ENCODE results near the gene PELO. TPM values are rescaled to one million over a fixed set of nuclear protein-coding genes. Genes with fewer than 3 reads are reported as not detected.
"Not testable (repeated sequence)": the region's sequence is repeated elsewhere in the genome, so short reads cannot be mapped to it uniquely, and the experiment has no call there.

Gene PELO, protein sequence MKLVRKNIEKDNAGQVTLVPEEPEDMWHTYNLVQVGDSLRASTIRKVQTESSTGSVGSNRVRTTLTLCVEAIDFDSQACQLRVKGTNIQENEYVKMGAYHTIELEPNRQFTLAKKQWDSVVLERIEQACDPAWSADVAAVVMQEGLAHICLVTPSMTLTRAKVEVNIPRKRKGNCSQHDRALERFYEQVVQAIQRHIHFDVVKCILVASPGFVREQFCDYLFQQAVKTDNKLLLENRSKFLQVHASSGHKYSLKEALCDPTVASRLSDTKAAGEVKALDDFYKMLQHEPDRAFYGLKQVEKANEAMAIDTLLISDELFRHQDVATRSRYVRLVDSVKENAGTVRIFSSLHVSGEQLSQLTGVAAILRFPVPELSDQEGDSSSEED
- polyA plus RNA-seq (2014; cell fraction: cytosol; rRNA removed), result 18.6 and 23.2 TPM in 2 replicates
- 13.3 and 13.7 TPM in 2 replicates for polyA plus RNA-seq (2014; cell fraction: nucleus; rRNA removed)

DNA sequence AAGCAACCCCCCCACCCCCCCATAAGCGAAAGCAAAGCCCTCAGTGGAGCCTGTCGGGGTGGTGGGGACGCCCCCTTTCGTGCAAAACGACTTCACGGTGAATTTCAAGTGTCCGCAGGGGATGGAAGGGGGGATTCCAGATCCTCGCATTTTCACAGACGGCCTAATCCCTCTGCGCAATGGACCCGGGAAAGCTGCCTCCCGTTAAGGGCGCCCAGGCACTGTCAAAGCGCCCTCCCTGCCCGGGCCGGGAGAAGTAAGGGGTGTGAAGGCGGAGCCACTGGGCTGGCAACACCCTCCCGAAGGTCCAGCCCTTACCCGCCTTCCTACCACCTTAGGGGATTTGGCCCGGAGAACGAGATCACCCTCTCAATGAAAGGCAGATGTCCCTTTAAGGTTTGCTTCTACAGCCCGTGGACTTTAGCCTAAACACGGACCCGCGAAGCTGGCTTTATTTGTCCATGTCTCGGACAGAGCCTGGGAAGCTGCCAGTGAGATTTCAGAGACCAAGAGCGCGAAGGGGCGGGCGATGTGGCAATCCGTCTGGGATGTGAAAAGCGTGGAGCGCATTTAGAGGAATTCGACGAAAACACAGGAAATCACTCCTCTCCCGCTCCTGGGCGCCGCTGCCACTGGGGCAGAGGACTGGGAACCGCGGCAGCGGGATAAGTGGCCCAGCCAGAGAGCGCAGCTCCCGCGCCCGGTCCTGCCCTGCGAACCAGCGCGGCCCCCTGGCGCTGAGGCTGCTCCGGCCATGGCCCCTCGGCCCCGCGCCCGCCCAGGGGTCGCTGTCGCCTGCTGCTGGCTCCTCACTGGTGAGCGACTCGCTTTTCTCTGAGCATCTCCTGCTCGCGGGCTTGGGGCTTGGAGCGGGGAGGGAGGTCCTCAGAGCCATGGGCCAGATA is at the start of gene PELO, which contains the start of gene ITGA1:
Gene PELO, plus strand, starts transcription at position 317 of the 905 bp plus-strand sequence. CDS start 12,479 bp downstream, outside the sequence.
Gene ITGA1, plus strand, starts transcription at position 317 of the 905 bp plus-strand sequence. Its CDS starts 438 bp downstream, at position 755.
- peak; percentile 90 for DNase-seq (ENCODE audit: low spot score)

DNA sequence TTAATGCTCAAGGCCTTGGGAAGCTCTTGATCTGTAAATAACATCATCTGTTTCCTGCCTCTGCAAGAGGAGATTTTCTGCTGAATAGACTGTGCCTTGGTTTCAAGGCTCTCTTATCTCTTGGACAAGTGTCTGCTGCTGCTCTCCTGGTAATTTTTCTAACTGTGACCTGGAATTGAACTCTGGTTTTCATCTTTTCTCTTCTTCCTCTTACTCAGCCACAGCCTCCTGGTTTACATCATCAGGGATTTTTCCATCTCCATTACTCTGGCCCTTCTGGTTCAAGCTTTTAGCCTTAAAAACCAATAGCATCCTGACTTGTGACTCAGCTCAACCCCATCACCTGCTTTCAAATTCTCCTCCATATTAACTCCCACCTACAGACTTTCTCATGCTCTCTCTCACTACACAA is 49.6 kb upstream of the PELO start:
- DNase-seq (ENCODE audit: low spot score), result peak; percentile 96

DNA sequence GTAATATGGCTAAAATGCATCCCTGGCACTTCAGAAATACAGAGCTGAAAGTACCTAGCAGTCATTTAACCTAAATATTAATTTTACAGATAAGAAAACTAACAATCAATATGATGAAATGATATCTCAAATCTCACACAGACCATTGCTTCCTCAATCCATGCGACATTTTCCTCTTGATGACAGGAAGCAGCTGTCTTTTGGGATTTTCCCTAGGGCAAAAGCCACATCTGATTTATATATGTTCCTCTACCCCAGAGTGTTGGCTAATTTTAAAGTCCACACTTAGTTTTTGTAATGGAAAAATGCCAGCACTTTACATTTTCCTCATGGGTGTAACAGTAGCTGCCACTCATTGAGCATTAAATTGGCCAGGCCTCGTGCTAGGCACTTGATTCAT is 47.7 kb upstream of the PELO start:
- no peak for DNase-seq (ENCODE audit: low spot score)

DNA sequence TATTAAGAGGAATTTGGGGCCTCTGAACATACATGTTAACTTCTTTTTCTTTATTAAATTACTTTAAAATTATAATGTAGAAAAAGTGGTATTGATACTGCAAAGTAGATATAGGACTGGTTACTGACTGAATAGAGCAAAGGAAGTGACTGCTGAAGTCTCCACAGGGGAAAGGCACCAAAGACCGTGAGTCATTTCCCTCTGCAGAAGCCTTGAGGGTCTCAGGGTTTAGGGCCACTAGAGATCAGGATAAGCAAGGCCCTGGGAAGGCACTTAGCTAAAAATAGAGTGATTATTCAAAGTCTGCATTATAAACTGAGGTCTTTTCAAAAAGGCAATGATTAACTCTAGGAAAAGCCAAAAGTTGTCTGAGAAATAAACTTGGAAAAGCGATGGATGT is 44.7 kb upstream of the PELO start:
- DNase-seq (ENCODE audit: low spot score), result no peak

DNA sequence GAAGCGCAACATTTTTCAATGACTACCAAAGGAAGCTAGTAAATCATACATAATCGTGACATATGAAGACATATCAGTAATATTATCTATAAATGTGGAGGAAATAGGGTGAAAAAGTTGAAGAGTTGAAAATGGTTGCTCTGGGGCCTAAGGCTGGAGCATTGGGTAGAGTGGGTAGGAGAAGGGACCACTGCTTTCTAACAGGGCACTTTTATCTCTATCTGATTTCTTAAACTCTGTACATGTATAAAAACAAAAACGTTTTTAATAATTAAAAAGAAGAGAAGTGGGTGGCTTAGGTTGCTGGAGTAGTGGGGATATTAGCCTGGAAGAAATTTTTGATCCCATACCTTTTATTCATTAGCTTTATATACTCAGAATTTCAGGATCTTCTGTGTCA is 44.2 kb upstream of the PELO start:
- DNase-seq (ENCODE audit: low spot score), result no peak

DNA sequence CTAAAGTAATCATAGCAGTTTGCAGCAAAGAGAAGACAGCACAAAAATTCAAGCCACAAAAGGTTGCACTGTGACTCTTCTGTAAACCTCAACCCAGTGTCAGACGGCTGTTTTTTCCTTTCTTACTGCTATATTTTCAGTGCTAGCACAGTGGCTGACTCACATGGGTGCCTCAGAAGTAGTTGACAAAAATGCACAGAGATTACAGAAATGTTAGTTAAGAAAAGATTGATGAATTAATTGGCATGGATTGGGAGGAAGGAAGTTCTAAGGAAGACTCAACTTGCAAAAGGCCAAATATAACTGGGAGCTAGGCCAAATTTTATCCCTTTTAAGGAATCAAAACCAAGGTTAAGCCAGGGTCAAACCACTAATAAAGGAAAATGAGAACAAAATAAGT is 43.7 kb upstream of the PELO start:
- DNase-seq (ENCODE audit: low spot score), result no peak

DNA sequence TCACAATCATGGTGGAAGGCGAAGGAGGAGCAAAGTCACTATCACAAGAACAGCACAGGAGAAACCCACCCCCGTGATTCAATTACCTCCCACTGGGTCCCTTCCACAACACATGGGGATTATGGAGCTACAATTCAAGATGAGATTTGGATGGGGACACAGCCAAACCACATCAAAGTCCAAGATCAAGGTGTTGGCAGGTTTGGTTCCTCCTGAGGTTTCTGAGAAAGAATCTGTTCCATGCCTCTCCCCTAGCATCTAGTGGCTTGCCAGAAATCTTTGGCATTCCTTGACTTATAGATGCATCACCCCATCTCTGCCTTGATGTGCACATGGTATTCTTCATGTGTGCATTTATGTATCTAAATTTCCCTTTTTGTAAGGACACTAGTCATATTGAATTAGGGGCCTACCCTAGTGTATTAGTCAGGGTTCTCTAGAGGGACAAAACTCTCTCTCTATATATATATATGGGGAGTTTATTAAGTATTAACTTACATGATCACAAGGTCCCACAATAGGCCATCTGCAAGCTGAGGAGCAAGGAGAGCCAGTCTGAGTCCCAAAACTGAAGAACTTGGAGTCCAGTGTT is 42.8 kb upstream of the PELO start:
- DNase-seq (ENCODE audit: low spot score), result not testable (repeated sequence)

DNA sequence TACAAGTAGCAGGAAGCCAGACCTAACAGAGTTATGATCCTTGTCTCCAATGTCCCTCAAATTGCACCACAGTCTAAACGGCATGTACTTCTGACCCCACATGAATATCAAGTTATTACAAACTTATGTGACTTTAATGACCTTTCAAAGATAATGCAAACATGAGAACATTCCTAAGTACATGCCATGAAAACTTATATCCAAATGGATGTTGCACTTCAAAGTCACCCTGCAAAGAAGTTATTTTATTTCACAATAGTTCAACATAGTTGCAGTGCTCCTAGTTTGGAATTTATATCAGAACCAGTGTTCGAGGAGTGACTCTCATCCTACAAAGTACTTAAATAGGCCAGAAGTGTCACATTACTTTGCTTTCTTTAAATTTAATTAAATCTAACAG is 41.2 kb upstream of the PELO start:
- DNase-seq (ENCODE audit: low spot score), result no peak

DNA sequence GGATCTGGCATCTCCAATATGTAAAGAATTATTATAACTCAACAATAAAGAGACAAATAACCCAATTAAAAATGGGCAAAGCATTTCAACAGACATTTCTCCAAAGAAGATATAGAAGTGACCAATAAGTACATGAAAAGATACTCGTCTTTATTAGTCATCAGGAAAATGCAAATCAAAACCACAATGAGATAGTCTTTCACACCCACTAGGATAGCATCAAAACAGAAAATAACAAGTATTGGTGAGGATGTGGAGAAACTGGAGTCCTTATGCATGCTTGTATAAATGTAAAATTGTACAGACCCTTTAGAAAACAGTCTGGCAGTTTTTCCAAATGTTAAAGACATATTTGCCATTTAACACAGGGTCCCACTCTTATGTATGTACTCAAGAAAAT is 39.1 kb upstream of the PELO start:
- no peak for DNase-seq (ENCODE audit: low spot score)

DNA sequence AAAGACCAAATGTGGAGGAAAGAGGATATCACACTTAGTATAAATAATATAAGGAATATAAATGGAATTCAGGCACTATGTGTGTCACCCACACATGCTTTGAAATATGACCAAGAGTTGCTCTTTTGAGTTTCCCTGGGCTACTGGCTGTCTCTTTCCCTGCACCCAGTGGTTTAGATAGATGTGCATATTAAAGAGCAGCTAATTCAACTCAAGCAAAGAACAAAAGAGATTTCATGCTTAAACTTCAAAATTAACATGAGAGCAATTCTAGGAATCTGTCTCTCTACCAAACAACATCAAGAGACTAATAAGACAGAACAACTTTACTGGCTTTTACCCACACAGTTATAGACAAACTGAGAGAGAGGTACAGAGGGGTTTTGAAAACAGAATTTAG is 38.0 kb upstream of the PELO start:
- no peak for DNase-seq (ENCODE audit: low spot score)

DNA sequence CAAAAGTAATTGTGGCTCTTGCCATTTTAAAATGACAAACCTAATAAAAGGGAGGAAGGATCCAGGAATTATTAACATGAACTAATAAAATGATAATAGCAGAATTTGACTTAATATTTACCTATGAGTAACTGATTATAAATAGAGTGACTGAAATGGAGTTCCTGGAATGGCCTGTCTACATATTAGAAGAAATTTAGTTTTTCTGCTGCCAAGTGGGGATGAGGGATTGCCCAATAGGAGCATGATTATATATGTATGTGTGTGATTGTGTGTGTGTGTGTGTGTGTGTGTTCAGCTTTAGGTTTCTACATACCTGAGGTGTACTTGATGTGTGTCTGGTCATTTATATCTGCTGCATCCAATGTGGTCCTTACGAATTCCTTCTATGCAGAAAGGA is 36.6 kb upstream of the PELO start:
- DNase-seq (ENCODE audit: low spot score), result no peak

DNA sequence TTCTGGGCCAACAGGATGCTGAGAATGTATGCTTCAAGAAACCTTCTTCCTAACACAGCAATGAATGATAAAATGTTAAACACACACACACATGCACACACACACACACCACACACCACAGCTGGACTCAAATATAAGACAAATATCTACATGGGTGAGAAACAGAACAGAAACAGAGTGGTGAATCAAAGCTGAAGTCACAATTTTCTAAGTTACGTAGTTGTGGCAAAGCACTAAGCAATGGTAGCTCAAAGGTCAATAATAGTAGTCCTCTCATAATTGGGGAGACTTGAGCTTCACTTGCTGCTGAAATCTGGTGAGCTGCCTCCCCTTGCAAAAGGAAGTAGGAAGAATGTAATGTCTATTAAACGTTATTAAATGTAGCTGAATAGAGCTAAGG is 33.7 kb upstream of the PELO start:
- no peak for DNase-seq (ENCODE audit: low spot score)

DNA sequence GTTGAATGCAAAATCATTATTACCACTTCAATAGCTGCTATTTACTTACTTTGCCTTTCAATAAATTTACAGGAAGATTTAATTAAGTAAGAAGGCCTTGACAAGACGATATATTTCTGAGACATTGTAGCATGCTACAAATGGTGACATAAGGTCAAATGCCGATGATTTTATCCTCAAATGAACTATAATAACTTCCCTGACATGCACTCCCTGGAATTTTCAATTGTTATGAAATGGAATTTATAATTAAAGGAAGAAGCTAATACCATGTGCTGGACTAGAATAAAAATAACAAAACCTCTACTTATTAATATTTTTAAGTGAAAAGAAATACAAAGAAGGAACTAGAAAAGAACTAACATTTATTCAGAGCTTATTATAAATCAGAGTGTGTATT is 30.2 kb upstream of the PELO start:
- no peak for DNase-seq (ENCODE audit: low spot score)

DNA sequence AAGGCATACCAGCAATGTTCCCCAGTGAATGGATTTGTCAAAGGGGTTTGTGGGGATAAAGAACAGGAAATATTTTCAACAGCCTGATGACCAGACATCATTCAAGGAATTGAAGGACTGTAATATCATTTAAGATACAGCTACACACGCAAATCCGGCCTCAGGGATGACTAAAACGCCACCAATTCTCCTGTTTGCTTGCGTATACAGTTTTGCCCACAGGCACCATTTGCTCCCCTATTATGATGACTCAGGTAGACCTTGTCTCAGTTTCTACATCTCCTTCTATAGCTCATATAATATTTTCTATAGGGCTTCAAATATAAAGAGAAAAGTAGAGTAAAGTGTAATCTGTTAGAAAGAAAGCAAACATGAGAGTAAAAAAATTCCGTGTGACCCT is 29.7 kb upstream of the PELO start:
- DNase-seq (ENCODE audit: low spot score), result no peak

DNA sequence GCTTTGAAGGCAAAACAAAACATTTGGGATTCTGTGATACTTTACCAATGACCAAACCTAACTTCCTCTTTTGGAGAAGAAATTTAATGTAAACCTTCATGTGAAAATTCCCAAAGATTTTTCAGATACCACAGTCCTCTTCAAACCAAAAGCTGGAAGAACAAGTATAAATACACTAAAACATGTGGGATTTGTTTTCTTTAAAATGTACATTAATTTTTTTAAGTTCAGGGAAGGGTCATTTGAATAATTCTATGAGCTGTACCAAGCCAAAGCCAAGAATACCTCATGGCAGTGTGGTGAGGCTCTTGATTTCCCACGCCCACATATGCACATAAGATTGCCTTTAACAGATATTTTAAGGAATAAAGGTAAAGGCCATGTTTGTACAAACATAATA is 28.4 kb upstream of the PELO start:
- no peak for DNase-seq (ENCODE audit: low spot score)

DNA sequence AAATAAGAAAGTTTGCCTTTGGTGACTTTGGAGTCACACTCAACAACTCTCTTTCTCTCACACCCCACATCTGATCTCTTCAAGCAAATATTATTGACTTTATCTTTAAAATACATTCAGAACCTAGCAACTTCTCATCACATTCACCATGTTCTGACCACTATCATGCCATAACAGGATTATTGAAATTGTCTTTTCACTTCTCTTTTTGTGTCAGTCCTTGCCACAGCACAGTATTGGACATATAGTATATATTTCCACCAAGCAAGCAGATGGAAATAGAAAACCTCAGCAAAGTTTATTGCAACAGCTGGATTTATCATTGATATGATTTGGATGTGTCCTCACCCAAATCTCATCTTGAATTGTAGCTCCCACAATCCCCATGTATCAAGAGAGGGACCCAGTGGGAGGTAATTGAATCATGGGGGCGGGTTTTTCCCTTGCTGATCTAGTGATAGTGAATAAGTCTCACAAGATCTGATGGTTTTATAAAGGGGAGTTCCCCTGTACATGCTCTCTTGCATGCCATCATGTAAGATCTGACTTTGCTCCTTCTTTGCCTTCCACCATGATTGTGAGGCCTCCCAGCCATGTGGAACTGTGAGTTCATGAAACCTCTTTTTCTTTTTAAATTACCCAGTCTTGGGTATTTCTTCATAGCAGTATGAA is 26.9 kb upstream of the PELO start:
- DNase-seq (ENCODE audit: low spot score), result no peak

DNA sequence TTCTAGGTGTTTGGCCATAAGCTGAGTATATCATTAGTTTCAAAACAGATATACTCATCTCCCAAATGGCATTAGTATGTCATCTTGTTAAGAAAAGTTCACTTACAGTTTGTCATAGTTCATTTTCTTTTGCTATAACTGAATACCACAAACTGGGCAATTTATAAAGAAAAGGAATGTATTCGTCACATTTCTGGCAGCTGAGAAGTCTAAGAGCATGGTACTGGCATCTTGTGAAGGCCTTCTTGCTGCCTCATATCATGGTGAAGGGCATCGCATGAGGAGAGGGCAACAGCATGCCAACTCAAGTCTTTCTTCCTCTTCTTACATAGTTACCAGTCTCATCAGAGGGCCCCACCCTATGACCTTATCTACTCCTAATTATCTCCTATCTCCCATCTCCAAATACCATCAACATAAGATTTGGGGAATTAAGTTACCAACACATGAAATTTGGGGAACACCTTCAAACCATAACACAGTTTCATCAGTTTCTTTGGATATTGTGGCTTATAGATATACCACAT is 20.4 kb upstream of the PELO start:
- no peak for DNase-seq (ENCODE audit: low spot score)

DNA sequence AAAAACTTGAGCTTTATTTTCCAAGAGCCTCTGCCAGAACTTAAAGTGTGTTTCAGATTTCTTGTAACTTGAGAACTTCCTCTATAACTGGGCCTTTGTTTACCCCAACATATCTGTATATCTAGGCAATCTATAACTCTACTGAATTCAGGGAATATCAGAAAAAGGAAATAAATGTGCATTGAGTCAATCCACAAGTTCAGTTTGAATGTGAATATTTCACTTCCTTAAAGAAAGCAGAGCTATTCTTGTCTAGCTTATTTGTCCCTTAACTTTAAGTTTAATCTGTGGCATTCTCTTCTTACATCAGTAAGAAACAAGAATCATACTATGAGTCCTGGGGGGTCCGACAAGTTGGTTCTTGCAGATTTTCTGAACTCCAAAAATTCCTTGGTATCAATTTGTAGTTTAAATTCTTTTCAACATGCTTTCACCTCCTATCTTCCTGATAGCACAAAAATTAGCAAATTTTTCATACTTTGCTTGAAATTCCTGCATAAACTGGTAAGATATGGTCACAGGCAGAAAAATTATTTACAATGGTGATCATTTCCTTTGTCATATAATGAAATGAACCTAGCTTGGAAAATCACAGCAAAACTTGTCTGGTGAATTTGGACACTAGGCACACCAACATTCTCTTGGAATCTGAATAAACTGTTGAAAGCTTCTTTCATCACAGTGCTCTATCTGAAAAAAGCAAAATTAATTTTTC is 19.8 kb upstream of the PELO start:
- DNase-seq (ENCODE audit: low spot score), result no peak

DNA sequence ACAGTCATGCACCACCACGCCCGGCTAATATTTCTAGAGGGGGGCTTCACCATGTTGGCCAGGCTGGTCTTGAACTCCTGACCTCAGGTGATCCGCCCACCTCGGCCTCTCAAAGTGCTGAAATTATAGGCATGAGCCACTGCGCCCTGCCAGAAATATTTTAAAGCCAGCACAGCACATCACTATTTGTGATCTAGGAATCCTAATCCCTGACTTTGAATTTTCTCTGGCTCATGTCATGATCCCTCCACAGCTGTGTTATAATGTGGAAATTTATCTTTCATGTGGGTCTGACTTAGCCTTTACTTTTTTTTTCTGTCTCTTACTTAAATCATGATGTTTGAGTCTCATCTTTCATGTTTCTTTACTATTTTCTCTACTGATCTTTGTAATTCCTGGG is 18.7 kb upstream of the PELO start:
- DNase-seq (ENCODE audit: low spot score), result no peak

DNA sequence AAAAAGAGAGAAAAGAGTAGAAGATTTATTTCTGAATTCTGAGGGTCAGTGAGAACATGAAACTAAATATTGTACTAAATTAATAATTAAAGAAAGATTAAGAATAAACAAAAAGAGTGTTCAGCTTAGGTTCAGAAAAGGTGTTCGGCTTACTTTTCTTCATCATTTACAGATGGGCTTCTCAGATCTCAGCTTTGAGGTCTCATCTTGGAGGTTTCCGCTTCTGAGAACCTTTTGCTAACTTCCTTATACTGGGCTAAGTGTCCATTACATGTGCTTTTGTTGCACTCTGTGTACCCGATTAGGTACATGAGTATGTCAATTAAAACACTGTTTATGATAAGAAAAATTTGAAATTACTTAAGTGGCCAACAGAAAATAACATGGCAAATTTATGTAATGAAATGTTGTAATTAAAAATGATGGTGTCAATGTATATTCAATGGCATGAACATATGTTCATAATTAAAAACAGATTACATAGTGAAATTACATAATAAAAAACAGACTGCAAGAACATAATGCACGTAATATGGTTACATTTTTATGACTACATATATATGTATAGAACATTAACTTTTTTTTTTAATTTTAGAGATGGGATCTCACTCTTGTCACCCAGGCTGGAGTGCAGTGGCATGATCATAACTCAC is 17.3 kb upstream of the PELO start:
- no peak for DNase-seq (ENCODE audit: low spot score)

Measured in SK-N-DZ (cell line).